ENCODE data around the gene NEDD9.

Gene NEDD9

GRCh38 chr6:11265932-11266331 lies 33.5 kb upstream of the NEDD9 start:
- TF ChIP-seq GLIS3 (CRISPR knock-in tag; IDR thresholded peaks at IDR 0.05) (no peak), CSDC2 (CRISPR knock-in tag; IDR thresholded peaks at IDR 0.05) (no peak), RARB (CRISPR knock-in tag; IDR thresholded peaks at IDR 0.05) (no peak)
- no peak for ATAC-seq

- no peak for ATAC-seq
- TF ChIP-seq TOX (CRISPR knock-in tag; IDR thresholded peaks at IDR 0.05; ENCODE audit: borderline replicate concordance) (no peak), ZNF70 (CRISPR knock-in tag; IDR thresholded peaks at IDR 0.05) (no peak), ESRRG (CRISPR knock-in tag; IDR thresholded peaks at IDR 0.05) (no peak), ISL1 (CRISPR knock-in tag; IDR thresholded peaks at IDR 0.05) (no peak), ARNTL (CRISPR knock-in tag; IDR thresholded peaks at IDR 0.05; ENCODE audit: borderline replicate concordance, low read depth) (no peak), CSDC2 (CRISPR knock-in tag; IDR thresholded peaks at IDR 0.05) (no peak), TCF4 (CRISPR knock-in tag; IDR thresholded peaks at IDR 0.05; ENCODE audit: borderline replicate concordance) (no peak)
These were observed 31.6 kb upstream of the NEDD9 start for GRCh38 chr6:11264100-11264499.

- peak; percentile 69 for ATAC-seq
- peak; percentile 55; the same call in 1 of the 2 replicates for TF ChIP-seq CSDC2 (CRISPR knock-in tag; IDR thresholded peaks at IDR 0.05)
- TF ChIP-seq ZNF8 (CRISPR knock-in tag; IDR thresholded peaks at IDR 0.05), result no peak
- TF ChIP-seq ZNF70 (CRISPR knock-in tag; IDR thresholded peaks at IDR 0.05), result no peak
- 0 out of 2 replicates have a peak, but pooled peaks have one; percentile 20 for TF ChIP-seq CREB5 (CRISPR knock-in tag; IDR thresholded peaks at IDR 0.05; ENCODE audit: low read depth)
- TF ChIP-seq ISL1 (CRISPR knock-in tag; IDR thresholded peaks at IDR 0.05), result peak; percentile 46; the same call in 1 of the 2 replicates
- TF ChIP-seq TOX (CRISPR knock-in tag; IDR thresholded peaks at IDR 0.05; ENCODE audit: borderline replicate concordance), result 0 out of 2 replicates have a peak, but pooled peaks have one; percentile 30
These were observed 30.9 kb upstream of the NEDD9 start for GRCh38 chr6:11263291-11263775.

- no peak for TF ChIP-seq OSR1 (CRISPR knock-in tag; IDR thresholded peaks at IDR 0.05)
- no peak for TF ChIP-seq ZNF70 (CRISPR knock-in tag; IDR thresholded peaks at IDR 0.05)
- no peak for TF ChIP-seq GLIS3 (CRISPR knock-in tag; IDR thresholded peaks at IDR 0.05)
- TF ChIP-seq ZC3H10 (CRISPR knock-in tag; IDR thresholded peaks at IDR 0.05), result no peak
- TF ChIP-seq ZNF8 (CRISPR knock-in tag; IDR thresholded peaks at IDR 0.05), result no peak
- no peak for TF ChIP-seq CREB5 (CRISPR knock-in tag; IDR thresholded peaks at IDR 0.05; ENCODE audit: low read depth)
- no peak for TF ChIP-seq TOX (CRISPR knock-in tag; IDR thresholded peaks at IDR 0.05; ENCODE audit: borderline replicate concordance)
- TF ChIP-seq ZFP30 (CRISPR knock-in tag; IDR thresholded peaks at IDR 0.05), result no peak
- no peak for TF ChIP-seq TSHZ2 (CRISPR knock-in tag; IDR thresholded peaks at IDR 0.05)
- ATAC-seq, result no peak
These were observed 29.8 kb upstream of the NEDD9 start for GRCh38 chr6:11262242-11262641.

GRCh38 chr6:11260249-11261038 lies 28.0 kb upstream of the NEDD9 start:
- TF ChIP-seq ZNF8 (CRISPR knock-in tag; IDR thresholded peaks at IDR 0.05), result no peak
- no peak for TF ChIP-seq PATZ1 (CRISPR knock-in tag; IDR thresholded peaks at IDR 0.05; ENCODE audit: borderline replicate concordance)
- TF ChIP-seq POU6F1 (CRISPR knock-in tag; IDR thresholded peaks at IDR 0.05; ENCODE audit: borderline replicate concordance, low read depth), result no peak
- no peak for TF ChIP-seq CSRNP3 (CRISPR knock-in tag; IDR thresholded peaks at IDR 0.05)
- no peak for TF ChIP-seq OSR1 (CRISPR knock-in tag; IDR thresholded peaks at IDR 0.05)
- no peak for TF ChIP-seq CREB5 (CRISPR knock-in tag; IDR thresholded peaks at IDR 0.05; ENCODE audit: low read depth)
- no peak for TF ChIP-seq ESRRG (CRISPR knock-in tag; IDR thresholded peaks at IDR 0.05)
- TF ChIP-seq ZFP3 (CRISPR knock-in tag; IDR thresholded peaks at IDR 0.05), result no peak
- TF ChIP-seq ZNF565 (CRISPR knock-in tag; conservative IDR thresholded peaks at IDR 0.05; ENCODE audit: low read depth), result no peak
- TF ChIP-seq ZC3H10 (CRISPR knock-in tag; IDR thresholded peaks at IDR 0.05), result no peak
- TF ChIP-seq GLIS3 (CRISPR knock-in tag; IDR thresholded peaks at IDR 0.05), result no peak
- ATAC-seq, result no peak

Data from SK-N-SH treated with all-trans-retinoic acid at 6 μM for 48 hours (cell line).